CD4-positive, alpha-beta T cell treated with Interleukin-4 for 4 hours (primary cell): ENCODE data around the gene RXRA.

ENCODE experiments used
- DNase-seq: peaks from one replicate; pipeline ENCODE4 v3.0.0-alpha.2; 2020

The RXRA gene

GRCh38 chr9:134420281-134420845, 94.1 kb downstream of the RXRA start:
- DNase-seq, result no peak

- DNase-seq, result no peak
These were observed 94.7 kb downstream of the RXRA start for GRCh38 chr9:134420974-134421432.

GRCh38 chr9:134421888-134422287, 95.6 kb downstream of the RXRA start:
- DNase-seq, result no peak

- no peak for DNase-seq
These were observed 96.2 kb downstream of the RXRA start for GRCh38 chr9:134422301-134423090.

GRCh38 chr9:134423166-134423565, 96.9 kb downstream of the RXRA start:
- DNase-seq, result no peak

DNA sequence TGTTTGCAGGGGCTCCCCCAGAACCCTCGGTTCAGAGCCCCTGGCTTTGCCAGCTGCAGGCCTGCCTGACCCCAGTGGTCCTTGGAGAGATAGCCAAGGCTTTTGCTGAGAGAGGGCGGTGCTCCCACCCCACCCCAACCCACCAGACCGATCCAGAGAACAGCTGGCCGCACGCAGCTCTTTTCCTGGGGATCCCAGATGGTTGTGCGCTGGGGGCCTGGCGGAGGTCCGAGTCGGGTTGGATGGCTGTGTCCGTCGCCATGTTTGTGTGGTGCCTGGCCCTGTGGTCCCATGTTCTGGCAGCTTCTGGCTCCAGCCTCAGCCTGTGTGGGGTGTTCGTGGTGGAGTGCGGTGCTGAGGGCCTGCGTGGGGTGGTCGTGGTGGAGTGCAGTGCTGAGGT, 97.5 kb downstream of the RXRA start:
- DNase-seq, result no peak

- no peak for DNase-seq
These were observed 98.6 kb downstream of the RXRA start for GRCh38 chr9:134424818-134425217.

DNA sequence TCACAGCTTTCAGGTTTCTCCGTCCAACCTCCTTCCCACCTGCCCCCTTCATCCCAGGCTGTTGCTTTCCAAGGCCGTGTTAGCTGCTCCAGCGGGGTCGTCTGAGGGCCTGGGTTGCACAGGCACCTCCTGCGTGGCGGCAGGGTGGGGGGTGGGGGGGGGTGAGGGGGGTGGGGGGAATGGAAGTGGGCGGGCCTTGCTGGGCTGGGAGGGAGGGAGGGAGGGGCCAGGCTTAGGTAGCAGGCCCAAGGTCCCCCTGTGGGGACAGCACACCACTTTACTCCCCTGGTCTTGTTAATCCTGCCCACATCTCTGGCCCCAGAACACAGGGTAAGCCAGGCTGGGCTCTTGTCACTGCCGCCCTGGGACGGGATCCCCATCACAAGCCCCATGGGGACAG, 99.1 kb downstream of the RXRA start:
- DNase-seq, result no peak

DNA sequence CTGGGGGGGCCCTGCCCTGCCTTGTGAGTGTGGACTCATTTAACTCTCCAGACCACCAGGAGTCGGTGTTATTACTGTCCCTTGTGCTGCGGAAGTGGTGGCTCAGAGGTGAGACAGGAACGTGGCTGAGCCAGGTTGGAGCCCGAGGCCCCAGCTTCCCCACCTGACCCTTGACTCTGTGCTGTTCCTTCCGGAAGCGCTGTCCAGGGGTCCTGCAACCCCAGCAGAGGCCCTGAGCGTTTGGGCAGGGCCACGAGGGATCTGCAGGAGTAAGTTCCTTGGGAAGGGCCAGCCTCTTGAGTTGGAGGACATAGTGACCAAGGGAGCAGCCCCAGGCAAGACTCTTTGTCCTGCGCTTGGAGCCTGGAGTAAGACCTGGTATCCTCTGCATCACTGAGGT, 99.6 kb downstream of the RXRA start:
- DNase-seq, result no peak

GRCh38 chr9:134426436-134426835, 100.2 kb downstream of the RXRA start:
- DNase-seq, result no peak

GRCh38 chr9:134427153-134427782, 101.0 kb downstream of the RXRA start:
- no peak for DNase-seq

GRCh38 chr9:134428559-134428958, 102.3 kb downstream of the RXRA start:
- no peak for DNase-seq

DNA sequence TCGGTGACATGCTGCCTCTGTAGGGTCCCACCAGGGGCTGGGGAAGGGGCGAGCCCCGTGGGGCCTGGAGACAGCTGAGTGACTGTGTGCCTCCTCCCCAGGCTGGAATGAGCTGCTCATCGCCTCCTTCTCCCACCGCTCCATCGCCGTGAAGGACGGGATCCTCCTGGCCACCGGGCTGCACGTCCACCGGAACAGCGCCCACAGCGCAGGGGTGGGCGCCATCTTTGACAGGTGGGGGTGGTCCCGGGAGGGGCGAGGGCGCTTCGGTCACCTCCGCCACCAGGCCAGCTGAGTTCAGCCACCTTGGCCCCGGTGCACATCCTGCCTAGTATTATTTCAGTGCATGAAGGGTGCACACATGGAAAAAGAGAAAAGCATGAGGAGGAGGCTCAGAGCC, 102.8 kb downstream of the RXRA start:
- no peak for DNase-seq

DNA sequence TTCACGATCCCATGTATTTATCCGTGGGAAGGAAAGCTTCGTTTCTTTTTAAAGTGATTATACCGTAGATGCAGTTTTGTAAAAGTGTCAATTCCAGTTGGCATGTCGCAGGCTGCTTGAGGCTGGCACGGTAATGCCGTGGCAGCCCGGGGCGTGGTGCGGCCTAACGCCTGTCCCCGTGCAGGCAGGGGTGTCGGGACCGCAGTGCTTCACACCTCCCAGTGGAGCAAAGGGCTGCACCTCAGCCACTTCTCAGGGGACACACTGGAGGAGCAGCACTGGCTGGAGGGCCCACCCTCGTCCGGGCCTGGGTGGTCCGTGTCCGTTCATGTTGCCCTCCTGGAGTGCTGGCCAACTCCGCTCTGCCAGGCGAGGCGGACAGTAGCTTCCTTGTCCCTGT, 103.2 kb downstream of the RXRA start:
- no peak for DNase-seq

- no peak for DNase-seq
These were observed 104.8 kb downstream of the RXRA start for GRCh38 chr9:134431095-134431494.

GRCh38 chr9:134431626-134432025, 105.4 kb downstream of the RXRA start:
- DNase-seq, result no peak

DNA sequence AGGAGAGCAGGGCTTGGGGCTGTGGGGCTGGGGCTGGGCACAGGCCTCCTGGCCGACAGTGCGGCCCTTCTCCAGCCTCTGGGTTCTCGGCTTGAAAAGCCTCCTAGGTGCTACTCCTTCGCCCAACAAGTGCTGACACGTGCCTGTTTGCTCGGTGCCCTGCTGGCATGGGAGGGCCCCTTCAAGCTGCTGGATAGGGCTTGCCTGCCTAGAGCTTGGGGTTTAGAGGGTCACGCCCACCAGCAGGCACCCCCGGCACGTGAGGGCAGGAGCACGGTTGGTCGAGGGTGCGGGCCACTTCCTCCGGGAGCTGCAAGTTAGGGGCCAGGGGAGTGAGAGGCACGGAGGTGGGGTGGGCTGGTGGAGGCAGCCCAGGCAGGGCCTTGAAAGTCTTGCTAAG, 106.2 kb downstream of the RXRA start:
- no peak for DNase-seq

- no peak for DNase-seq
These were observed 106.8 kb downstream of the RXRA start for GRCh38 chr9:134433101-134433500.

- DNase-seq, result no peak
These were observed 107.9 kb downstream of the RXRA start for GRCh38 chr9:134433909-134434882.

GRCh38 chr9:134434894-134435506, 108.7 kb downstream of the RXRA start:
- no peak for DNase-seq

GRCh38 chr9:134435550-134436378, 109.5 kb downstream of the RXRA start:
- no peak for DNase-seq

GRCh38 chr9:134436379-134436762, 110.1 kb downstream of the RXRA start:
- no peak for DNase-seq
